ENCODE results near the gene PHKB.

PHKB gene

DNA sequence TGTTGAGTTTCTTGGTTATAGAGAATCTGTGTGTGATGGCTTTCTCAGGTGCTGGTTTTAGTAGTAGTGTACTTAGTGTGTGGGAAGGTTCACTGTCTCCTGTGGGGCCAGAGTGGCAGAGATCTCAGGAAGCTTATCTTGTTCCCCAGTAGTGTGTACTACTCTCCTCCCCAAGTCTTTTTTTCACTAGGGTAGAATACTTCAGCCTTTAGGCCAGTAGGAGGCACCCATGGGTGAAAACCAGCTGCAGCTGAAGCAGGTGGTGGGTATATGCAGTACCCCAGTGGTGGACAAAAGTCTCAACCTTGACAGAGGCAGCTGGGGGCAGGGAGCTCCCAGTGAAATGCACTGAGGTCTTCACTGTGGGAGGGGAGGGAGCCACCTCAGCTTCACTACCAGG is 109.9 kb downstream of the PHKB start:
- no peak for DNase-seq (ENCODE audit: low read depth)

DNA sequence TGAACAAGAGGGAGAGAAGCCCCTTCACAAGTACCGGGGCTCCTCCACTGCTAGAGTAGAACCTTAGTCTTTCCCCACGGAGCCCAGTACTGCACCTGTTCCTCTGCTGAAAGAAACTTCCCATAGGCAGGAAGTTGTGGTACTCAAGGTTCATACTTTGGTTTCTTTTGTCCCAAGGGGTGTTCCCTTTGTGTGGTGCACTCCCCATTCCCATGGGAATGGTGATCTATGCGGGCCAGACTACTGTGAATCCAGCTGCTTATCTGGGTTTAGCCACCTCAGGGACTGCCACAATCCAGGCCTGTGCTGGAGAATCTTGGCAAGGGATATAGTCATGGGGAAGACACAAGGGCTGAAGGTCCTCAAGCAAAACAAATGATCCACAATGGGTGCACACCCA is 110.6 kb downstream of the PHKB start:
- no peak for DNase-seq (ENCODE audit: low read depth)

DNA sequence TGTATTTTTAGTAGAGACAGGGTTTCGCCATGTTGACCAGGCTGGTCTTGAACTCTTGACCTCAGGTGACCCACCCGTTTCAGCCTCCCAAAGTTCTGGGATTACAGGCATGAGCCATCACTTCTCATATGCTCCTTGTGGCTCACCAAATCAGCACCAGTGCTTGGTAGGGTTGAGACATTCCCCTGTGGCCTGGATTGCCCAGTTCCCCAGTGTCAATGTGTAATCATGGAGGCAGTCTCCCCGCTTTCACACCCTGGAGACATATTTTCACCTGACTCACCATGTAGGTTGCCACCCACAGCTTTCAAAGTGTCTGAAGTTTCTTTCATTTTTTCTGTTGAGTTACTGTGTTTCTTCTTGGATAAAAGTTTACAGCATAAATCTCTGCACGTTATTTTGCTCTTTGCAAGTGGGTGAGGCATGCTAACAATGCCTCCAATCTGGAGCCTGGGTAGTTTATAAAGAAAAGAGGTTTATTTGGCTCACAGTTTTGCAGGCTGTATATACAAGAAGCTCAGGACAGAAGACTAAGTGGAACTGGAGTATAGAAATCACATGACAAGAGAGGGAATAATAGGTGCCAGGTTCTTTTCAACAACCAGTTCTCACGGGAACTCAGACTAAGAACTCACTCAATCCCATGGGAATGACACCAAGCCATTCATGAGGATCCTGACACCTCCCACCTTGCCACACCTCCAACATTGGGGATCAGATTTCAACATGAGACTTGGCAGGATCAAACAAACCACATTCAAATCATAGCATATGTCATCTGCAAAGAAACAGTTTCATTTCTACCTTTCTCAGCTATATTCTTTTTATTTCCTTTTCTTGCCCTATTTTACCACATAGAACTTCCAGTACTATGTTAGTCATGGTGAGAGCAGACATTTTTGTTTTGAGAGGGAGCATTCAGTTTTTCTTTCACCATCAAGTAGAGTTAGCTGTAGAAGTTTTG is 113.2 kb downstream of the PHKB start:
- peak; percentile 16 for DNase-seq (ENCODE audit: low read depth)

DNA sequence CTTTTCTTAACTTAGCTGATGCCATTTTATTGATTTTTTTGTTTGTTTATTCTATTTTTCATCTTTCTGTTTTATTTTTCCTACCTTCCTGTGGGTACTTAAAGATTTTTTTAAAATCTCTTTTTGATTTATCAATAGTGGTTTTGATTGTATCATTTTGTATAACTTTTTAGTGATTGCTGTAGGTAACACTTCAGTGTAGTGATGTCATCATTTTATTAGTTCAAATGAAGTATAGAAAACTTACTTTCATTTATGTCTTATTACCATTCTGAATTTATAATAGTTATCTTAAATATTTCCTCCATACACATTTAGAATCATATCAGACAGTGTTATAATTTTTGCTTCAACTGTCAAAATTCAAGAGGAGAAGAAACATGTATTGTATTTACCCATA is 115.9 kb downstream of the PHKB start:
- no peak for DNase-seq (ENCODE audit: low read depth)

DNA sequence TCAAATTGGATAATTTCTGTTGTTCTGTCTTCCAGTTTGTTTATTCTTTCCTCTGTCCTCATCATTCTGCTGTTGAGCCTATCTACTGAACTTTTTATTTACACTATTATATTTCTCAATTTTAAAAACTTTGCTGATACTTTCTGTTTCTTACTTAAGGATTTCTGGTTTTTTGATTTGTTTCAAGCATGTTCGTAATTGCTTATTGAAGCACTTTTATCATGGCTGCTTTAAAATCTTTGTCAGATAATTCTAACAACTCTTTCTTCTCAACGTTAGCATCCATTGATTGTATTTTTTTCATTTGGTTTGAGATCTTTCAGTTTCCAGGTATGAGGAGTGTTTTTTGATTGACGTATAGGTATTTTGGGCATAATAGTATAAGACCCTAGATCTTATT is 116.9 kb downstream of the PHKB start:
- no peak for DNase-seq (ENCODE audit: low read depth)

DNA sequence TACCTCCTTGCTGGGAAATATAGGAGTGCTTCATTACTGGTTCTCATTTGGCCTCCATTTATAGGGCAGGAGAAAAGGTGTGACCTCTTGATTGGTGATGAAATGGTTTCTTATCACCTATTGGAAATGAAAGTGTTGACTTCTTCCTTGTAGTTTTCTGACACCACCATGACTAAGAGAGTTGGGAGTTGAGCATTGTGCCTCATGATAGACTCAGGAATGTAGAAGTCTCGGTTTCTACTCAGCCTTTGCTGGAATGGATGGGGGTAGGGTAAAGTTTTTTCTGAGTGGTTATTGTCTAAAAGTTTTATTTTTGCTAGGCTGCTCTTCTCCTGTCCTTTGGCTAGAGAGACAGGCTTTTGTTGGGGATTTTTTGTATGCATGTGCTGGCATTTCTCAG is 117.4 kb downstream of the PHKB start:
- no peak for DNase-seq (ENCODE audit: low read depth)

DNA sequence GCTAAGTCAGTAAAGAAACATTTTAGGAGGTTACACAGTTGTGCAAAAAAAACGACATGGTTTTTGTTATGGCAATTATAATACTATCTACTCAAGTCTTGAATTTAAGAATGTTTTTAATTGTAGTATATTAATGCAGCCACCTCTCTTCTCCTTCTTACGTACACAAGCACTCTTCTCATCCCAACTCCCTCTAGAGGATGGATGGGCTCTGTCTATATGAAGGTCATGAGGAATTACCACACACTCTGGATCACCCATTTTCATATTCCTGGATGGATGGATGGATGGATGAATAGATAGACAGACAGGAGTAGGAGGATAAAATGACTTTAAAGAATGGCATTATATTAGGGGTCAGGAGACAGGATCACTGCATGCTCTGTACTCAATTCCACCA is 120.0 kb downstream of the PHKB start:
- no peak for DNase-seq (ENCODE audit: low read depth)

DNA sequence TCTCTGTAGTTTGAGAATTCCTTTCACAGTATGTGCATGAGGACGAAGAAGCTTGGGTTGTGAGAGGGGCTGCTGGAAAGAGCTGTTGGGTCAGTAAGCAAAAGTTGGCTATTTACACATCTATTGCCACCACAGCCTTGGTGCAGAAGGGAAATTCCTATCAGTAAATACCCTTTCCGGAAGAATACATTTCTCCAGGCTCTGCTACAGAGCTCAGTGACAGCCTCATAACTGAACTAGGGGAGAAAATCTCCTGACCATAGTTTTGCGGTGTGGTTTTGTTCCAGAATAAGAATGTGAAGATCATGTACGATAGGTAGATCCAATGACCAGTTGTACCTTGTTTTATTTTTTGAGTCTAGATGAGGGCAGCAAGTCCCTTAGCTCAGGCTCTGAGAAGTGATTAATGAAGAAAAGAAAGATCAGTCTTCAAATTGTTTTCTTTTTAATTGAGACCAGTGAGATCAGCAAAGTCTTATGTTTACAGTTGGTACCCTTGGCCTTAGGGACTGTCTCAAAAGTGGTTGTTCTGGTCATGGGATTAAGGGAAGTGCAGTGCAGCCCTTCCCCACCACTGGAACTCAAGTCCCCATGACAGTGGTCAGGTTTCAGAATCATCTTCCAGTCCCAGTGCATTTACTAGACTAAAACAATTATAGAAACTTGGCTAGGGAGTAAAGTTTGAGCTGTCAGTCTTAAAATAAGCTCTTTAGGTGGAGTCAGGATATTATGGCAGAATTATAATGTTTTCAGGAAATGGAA is 123.5 kb downstream of the PHKB start:
- DNase-seq (ENCODE audit: low read depth) = no peak

DNA sequence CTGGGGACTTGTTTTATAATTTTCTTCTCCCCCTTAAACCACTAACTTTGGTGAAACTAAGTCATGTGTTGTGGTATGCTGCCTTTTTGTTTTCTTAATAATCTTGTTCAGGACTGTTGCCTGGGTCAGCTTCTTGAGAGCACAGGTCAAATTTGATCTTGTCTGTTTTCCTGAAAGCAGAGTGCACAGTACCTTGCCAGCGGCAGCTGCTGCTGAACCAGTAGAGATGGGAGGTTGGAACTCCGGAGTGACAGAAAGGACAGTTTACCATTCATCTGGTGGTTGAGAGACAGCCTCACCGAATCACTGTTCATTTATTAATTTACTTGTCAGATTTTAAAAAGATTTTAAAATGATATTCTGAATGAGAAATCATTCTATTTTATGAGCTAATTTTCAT is 125.0 kb downstream of the PHKB start:
- DNase-seq (ENCODE audit: low read depth) = no peak

DNA sequence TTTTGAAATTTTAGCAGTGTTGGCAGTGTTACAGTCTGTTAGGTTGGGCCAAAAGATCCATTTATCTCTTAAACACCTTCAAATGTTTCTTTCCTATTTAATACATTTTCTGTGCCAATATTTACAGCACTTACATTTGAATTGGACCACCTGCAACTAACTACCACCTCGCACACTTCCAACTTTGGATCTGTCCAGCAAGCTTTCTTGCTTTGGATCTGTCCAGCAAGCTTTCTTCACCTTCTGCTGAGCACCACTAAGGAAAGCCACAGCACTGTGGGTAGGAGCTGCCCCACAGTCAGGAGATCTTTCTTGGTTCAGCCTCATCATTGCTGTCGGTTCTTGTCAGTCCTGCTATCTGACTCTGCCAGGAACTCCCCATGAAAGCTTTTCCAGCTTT is 129.3 kb downstream of the PHKB start:
- DNase-seq (ENCODE audit: low read depth) = no peak

DNA sequence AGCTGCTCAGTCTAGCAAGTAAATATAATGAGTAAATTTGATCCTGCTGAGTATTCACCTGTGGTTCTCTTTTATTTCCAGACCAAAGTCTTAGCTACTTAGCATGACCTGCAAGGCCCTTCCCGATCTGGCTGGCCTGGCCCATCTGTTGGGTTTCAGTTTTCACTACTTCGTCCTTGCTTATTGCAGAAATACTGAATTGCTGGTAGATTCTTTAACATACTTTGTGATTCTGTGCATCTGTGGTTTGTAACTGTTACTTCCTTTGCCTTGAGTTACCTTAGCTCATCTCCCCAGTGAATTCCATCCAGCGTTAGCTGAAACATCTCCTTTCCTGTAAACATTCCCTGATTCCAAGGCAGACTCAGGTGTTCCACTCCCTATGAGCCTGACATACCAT is 131.1 kb downstream of the PHKB start:
- no peak for DNase-seq (ENCODE audit: low read depth)

DNA sequence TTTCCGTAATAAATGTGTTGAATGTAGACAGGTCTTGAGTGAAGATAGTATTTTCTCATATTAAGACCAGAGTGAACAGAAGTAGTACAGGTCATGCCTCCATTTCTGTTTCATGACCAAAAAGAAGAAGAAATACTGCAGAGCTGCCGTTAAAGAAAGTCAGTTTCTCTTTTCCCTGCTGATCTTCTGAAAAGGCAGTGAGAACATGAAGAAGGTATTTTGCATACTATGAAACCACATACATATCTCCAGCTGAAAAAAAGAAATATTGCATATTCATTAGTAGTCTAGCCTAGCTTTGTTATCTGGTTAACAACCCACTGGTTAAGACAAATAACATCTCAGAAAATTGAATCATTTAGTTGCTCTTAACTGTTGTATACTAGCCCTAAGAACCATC is 138.4 kb downstream of the PHKB start:
- DNase-seq (ENCODE audit: low read depth) = no peak

DNA sequence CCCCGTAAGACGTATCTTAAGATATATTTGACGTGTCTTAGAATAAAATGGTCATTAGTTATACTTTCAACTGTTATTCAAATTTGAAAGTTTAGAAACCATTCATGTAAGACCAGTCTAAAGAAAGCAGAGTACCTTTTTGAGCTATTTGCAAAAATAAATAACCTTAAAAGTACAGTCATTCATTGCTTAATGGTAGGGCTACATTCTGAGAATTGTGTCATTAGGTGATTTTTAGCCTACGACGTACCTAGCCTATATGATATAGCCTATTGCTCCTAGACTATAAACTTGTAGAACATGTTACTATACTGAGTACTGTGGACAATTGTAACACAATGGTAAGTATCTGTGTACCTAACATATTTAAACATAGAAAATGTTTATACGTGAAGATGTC is 139.2 kb downstream of the PHKB start:
- DNase-seq (ENCODE audit: low read depth) = no peak

DNA sequence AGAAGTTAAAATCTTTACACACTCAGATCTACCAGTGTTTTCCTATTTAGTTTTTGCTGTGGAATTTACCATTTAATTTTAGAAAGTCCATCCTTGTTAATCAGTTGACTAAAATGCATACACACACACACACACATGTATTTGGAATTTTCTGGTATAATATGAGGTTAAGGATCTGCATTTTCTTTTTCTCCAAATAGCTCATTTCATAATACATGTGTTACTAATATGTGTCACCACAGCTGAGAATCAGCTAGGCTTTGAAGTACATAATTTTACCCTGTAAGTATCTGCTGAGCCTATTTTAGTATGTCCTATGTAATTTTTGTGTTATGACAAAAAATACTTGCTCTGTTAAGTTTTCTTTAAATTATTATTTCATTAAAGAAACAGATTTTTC is 143.2 kb downstream of the PHKB start:
- no peak for DNase-seq (ENCODE audit: low read depth)

DNA sequence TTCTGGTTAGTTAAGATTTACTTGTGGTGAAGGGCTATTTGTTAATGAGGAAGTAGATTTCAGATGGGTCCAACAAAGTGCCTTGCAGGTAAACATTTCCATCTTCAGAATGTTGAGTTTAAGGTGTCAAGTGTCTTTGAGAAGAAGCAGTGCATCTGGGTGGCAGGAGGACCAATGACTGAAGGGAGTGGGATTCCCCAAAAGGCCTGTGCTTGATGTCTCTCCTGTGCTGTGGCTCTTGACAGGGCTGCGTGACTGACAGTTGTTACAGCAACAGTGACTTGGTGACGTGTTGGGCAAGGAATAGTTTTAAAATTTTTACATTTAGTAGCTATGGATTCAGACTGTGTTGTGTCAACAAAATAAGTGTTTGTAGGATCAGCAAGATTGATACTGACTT is 149.9 kb downstream of the PHKB start:
- no peak for DNase-seq (ENCODE audit: low read depth)

DNA sequence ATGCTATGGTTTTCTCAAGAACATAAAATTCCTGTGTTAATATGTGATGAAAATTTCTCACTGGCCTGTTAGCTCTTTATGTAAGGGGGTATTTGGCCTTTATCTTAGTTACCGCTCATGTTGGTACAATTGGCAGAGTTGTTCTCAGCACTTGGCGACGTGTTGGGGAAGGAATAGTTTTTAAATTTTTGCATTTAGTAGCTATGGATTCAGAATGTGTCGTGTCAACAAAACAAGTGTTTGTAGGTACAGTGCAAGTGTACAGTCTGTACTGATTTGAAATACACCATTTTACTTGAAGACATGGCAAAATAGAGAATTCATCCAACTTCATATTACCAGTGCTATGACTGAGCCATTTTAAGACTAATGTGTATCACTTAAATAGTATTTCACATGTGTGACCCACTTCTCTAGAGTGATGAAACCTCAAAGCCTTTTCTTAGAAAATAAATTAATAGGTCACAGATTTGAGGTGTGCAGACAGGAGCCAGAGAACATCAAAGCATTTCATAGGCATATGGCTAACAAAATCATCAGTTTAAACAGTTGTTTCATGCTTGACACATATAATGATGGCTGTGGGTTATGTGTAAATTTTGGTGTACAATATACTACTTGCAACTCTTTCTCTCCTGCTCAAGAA is 150.8 kb downstream of the PHKB start:
- DNase-seq (ENCODE audit: low read depth) = no peak

DNA sequence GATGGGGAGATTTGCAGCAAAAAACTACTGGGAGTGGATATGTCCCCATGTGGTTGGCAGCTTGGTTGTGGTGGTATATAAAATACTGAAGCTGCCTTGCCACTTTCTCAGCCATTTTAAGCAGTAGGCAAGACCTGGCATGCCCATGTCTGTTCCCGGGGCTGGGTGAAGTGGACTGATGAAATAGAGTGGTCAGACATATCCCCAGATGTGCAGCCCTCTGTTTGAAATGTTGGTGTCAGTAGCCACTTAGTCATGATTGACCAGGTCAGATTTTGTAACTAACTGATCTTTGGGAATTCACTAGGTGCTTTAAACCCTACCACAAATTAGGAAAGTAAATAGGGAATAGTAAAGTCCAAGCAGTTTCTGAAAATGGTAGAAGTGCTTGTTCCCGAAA is 151.6 kb downstream of the PHKB start:
- DNase-seq (ENCODE audit: low read depth) = no peak

DNA sequence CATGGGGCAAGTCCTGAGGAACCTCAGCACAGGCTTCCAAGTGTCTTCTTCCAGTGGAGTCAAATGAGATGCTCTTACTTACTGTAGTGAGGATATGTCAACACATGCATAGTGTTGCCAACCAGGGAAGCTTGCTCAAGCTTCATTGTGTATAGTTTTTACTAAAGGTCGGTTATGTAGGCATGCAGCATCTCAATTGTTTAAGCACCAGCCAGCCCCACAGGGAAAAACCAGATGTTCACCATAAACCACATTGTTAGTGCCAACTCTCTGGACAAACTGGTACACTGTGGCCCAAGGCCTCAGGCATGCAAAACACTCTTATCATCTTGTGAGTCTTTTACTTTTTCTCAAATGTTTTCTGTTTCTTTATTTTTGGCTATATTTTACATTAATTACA is 152.1 kb downstream of the PHKB start:
- DNase-seq (ENCODE audit: low read depth) = no peak

DNA sequence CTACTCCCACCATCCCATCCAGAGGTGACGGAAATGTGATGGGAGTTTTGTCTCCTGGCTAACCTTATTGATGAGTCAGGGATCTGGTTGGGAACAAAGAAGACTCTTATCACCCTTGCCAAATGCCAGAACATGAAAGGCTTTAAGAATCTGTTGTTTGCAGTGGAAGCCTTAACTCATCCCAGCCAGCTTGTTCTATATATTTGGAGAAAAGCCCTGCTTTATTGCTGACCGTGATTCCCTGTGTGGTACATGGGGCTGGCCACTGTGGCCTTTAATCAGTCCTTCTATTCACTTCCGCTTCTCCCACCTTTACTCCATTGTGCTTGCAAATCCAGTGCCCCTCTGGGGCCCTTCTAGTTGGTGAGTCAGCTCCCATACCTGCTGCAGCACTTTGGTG is 156.6 kb downstream of the PHKB start:
- DNase-seq (ENCODE audit: low read depth) = no peak

DNA sequence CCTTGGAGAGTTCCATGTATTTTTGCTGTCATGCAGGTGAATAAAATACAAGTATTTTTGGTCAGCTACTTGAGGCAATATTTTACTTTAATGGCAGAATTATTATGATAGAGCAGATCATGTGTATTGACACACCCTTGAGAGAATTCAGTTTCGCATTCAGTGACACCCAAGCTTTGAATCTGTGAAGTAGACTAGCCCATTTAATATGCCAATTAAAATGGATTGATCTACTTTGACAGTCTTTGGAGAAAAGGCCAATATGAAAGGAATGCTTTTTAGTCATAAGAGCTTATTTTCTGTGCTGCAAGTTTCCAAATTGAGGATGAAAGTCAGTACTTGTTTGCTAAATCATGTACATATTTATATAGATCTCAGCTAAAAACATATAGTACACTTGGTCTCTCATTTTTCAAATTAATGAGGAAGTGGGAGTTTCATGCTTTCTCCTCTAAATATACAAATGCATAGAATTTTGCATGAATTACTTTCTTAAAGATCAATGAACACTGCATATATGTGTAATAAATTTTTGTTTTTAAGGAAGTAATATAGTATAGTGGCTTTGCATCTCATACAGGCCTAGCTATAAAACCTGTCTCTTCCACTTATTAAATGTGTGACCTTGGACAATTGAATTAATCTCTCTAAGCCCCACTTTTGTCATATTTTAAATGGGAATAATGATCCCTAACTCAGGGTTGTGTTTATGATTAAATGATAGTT is 161.5 kb downstream of the PHKB start:
- no peak for DNase-seq (ENCODE audit: low read depth)

DNA sequence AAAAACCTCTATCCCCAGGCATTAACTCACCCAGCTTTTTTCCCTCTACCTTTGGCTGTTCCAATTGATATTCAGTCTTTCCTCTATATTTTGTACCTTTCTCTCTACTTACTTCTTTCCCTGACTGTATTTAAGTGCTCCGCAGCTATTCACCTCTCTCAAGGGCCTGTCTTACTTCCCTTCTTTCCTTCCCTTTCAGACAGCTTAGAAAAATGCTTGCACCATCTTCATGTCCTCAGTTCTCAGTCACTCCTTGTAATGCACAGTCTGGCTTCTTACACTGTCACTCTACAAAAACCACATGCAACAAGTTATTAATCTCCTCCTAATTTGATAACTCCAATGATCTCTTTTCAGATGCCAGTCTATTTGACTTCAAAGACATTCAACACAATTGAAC is 163.4 kb downstream of the PHKB start:
- DNase-seq (ENCODE audit: low read depth) = no peak

DNA sequence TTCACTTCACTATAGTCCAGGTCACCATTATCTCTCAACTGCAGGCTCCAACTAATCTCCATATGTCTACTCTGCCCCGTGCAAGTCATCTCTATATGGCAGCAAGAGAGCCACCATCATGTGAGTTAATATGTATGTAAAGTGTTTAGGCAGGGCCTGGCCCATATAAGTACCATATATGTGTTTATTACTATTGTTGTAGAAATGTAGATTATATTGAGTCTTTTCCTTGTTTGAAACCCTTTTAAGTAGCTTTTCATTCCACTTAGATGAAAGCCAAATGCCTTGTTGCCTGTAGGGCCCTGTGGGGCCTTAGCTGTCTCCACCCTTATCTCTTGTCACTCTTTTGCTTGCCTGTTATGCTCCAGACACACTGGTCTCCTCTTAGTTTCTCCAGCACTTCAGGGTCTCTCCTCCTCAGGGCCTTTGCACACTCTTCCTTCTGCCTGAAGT is 164.0 kb downstream of the PHKB start:
- DNase-seq (ENCODE audit: low read depth) = no peak
